HG02571 (cell line): ENCODE results near the gene ZSCAN10.
"Not testable (repeated sequence)": the region's sequence is repeated elsewhere in the genome, so short reads cannot be mapped to it uniquely, and the experiment has no call there.

ENCODE experiments used
- ATAC-seq: cut with Tn5 transposase; IDR thresholded peaks from one replicate; pipeline ENCODE4 v1.9.1; 2021; ENCODE audit warnings: mild to moderate bottlenecking, moderate library complexity; ENCODE audit not compliant: unreplicated experiment

Gene ZSCAN10

DNA sequence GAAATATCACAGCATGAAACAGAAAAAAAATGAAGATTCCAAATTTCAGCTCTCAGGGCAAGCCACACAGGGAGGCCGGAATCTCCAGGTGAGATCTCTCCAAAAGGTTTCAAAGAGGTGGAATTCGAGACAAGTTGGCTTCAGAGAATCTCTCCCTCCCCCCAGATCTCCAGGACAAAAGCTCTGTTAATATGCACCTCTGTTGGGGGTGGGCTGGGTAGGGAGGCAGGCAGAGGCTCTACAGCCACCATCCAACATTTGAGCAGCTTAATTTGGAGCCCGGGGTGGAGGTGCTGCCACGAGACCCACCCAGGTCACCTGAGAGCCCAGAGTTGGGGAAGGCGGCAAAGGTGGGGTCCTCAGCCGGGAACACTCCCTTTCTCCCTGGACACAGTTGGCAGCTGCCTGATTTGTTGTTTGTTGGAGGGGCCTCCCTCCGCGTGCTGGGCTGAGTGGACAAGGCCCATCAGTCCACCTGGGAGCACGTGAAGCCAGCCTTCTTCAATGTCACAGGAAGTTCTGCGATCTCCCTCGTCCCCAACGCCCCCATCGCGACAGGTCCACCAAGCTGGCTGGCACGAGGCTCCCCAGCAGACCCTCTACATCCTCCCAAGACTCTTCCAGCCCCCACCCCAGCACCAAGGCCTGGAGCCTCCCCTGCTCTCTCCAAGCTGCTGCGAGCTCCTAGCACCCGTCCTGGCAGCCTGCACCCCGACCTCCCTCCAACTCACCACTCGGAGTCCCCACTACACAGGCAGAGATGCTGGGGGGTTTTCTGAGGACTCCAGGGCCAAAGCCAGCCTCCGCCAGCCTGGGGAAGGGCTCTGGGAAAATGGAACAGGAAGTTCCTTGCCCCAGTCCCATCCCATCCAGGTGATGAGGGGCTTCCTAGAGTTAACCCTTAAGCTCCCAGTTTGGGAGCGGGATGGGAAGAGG is at the start of gene ZSCAN10:
TSS of gene ZSCAN10 (minus strand) at position 836 of the 936 bp plus-strand sequence. CDS start 6,357 bp downstream, outside the sequence.
- ATAC-seq = no peak

DNA sequence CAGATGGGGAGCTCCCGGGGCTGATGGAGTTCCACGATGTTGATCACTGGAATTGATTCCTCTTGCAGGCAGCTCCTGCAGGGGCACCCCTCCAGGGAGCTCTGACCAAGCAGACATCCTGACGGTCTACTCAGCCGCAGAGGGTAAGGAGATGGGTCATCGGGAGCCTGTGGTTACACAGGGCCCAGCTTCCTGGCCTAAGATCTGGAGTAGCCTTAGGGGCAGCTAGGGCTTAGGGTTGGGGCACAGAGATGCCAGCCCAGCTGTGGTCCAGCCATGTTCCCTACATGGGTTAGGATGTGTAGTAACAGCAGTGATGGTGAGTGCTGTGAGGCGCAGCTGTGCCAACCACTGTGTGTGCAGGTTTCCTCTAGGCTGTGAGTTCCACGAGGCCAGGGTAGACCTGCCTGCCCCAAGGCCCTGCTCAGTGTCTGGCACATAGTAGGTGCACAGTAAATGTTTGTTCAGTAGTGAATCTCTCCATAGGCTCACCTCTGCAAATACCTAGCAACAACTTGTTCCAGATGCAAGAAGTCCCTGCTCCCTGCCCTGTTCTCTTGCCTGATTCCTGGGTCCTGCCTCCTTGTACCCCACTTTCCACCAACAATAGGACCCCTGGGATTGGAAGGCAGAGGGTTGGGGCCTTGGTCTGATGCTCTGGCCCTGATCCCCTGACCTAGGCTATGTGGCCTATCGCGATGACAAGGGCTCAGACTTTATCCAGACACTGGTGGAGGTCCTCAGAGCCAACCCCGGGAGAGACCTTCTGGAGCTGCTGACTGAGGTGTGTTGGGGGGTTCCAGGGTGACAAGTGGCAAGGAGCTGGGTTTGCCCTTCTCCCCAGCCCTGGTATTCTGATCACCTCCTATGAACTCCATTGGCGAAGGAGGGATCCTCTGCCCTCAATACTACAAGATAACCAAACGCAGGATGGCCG is 49.4 kb upstream of the ZSCAN10 start:
- ATAC-seq = no peak

DNA sequence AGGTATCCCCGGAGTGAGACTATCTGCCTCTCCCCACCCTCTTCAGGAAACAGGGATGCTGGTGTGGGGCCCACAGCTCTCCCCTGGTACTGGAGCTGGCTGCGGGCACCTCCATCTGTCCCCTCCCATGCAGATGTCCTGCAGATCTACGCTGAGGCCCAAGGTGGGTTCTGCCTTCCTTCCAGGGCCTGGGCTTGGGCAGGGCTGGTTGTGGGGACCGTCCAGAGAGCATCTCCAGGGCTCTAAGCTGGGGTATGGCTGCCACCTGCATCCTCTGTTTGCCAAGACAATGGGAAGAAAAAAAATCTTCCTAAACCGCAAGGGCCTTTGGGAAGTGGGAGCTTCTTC is 48.6 kb upstream of the ZSCAN10 start:
- no peak for ATAC-seq

DNA sequence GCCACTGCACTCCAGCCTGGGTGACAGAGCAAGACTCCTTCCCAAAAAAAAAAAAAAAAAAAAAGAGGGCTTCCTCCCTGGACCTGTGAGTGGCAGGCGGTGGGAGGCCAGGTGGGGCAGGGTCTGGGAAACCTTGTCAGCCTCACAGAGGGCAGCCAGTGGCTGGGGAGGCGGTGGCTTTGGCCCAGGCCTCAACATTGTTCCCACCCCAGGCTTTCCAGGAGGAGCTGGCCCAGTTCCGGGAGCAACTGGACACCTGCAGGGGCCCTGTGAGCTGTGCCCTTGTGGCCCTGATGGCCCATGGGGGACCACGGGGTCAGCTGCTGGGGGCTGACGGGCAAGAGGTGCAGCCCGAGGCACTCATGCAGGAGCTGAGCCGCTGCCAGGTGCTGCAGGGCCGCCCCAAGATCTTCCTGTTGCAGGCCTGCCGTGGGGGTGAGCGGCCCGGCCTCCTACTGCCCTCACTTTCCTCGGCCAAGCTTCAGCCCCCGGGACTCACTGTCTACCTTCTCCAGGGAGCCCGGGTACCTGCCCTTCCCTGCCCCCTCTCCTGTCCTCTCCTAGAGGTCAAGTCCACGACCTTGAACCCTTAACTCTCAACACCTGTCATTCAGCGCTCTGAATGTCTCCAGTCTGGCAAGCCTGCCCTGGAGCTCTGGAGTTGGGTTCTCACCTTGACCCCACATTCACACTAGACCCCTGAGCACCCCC is 48.1 kb upstream of the ZSCAN10 start:
- ATAC-seq = no peak

DNA sequence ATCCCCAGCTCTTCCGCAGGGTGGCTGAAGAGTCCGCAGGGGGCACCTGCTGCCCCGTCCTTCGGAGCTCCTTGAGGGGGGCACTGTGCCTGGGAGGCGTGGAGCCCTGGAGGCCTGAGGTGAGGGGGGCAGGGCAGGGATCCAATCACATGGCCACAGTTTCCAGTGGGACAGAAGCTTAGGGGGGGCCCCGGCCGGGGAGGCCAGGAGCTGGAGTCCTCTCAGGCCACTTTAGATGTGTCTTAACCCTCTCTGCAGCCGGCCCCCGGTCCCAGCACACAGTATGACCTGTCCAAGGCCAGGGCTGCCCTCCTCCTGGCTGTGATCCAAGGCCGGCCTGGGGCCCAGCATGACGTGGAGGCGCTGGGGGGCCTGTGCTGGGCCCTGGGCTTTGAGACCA is 46.6 kb upstream of the ZSCAN10 start:
- ATAC-seq = no peak

DNA sequence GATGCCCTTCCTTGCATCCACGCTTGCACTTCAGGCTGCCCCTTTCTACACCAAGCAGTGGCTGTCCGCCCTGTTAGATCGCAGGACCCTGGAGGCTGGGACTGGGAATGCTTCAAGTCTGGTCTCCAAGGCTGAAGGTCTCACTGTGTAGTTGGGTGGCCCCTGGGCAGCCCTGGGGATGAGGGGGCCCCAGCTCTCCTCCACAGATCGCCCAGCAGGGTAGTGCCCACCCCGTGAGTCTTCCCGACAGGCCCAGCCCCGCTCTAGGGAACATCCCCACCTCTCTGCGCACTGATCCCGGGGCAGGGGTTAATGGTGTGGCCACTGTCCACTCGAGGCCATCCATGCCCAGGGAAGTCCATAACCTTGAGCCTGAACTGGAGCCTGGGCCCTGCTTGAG is 46.1 kb upstream of the ZSCAN10 start:
- ATAC-seq = no peak

DNA sequence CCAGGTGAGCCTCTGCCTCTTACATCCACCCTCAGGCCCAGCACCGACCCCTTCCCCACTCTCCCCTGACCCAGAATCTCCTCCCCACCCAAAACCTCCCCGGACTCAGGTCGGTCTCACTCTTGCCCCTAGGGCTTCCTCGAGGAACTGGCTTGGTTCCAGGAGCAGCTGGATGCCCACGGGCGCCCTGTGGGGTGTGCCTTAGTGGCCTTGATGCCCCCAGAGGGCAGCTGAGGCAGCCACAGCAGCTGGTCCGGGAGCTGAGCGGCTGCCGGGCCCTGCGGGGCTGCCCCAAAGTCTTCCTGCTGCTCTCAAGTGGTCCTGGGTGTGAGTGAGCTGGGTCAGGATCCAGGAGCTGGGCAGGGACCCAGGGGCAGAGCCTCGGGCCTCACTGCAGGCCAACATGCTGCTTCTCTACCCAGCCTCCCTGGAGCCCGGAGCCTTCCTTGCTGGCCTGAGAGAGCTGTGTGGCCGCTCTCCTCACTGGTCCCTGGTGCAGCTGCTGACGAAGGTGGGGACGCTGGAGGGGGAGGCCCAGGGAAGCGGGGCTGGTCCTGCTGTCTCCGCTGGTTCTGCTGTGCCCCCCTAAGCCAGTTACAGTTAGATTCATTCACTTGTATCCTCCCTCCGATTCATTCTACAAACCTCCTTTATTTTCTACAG is 45.4 kb upstream of the ZSCAN10 start:
- ATAC-seq = no peak

DNA sequence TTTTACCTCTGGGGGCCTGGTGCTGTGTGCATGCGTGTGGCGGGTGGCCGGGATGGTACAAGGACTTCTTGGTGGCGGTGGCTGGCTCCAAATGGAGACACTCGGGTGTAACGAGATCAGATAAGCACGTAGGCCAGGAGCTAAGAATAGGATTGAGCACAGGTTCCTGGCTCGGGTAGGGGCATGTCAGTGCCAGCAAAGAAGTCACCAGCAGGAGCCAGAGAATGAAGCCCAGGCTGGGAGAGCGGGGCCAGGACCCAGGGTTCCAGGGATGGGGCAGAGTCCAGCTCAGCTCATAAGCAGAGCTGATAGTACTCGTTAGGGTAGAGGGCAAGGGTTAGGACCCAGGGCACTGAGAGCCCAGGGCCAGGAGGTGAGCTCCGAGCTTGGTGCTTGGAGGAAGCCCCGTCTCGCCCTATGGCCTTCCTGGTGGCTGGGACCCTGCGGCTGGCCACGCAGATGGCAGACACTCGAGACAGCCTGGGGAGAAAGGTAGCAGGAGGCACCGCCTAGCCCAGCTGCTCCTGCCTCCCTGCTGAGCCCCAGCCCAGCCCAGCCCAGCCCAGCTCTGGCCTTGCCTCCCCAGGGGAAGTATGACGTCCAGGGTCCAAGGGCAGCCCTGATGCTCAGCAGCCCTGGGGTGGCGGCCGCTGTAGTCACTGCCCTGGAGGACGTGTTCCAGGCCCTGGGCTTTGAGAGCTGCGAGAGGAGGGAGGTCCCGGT is 44.7 kb upstream of the ZSCAN10 start:
- no peak for ATAC-seq

DNA sequence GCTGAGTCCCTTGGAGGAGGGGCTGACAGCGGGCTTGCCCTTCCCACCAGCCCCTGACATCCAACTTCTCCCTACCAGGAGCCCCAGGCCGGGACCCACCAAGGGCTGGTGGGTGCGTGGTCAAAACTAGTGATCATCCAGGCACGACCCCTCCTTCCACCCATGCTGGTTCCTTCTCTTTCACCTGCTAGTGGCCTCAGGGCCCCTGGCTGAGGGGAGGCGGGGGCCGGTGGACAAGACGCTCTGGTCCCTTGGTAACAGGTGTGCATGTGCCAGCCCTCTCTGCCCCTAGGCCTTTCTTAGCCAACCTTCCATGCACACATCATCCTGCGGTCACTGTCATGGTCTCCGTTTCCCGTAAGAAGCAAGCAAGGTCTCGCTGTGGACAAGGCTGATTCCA is 44.1 kb upstream of the ZSCAN10 start:
- ATAC-seq = no peak

DNA sequence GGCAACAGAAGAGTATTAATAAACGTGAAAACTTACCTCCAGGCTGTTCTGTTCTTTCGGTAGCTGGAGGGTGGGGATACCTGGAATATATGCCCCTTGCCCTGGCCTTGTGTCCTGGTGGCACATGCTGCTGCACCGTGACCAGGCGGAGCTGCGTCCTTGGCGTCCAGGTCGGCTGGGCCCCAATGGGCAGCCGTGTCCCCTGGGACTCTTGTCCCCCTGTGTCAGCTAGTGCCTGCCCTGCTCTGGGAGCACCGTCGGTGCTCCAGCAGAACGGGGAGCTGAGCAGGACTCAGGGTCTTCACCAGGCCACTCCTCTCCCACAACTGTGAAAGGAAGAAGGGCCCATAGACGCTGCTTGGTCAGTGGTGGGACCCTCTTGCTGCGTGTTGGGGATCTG is 43.7 kb upstream of the ZSCAN10 start:
- ATAC-seq = no peak

DNA sequence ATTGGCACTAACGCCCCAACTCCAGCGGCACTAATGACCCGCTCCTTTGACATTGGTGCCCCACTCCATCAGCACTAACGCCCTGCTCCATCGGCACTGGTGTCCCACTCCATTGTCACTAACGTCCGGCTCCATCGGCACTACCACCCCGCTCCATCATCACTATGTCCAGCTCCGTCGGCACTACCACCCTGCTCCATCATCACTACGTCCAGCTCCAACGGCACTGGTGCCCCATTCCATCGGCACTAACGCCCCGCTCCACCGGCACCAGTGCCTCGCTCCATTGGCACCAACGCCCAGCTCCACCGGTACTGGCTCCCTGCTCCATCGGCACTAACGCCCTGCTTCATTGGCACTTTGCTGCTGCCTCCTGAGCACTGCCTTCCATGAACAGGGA is 43.2 kb upstream of the ZSCAN10 start:
- ATAC-seq = no peak

DNA sequence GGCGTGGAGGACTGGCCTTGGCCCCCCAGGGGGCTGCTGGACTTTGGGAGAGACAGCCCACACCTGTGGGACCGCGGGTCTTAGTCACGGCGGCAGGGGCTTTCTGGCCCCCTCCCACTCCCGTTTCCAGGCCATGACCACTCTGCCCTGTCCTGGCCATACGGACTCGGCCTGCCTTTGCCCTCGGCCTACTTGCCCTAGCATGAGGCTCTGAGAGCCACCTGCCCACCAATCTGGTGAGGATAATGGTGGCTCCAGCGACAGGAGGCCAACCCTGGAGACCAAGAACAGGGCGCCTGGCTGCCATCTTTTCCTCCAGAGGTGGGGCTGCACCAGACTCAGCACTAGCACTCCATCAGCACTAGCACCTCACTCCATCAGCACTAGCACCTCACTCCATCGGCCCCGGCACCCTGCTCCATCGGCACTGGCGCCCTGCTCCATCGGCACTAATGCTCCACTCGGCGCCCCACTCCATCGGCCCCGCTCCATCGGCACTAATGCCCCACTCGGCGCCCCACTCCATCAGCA is 42.8 kb upstream of the ZSCAN10 start:
- ATAC-seq = no peak

DNA sequence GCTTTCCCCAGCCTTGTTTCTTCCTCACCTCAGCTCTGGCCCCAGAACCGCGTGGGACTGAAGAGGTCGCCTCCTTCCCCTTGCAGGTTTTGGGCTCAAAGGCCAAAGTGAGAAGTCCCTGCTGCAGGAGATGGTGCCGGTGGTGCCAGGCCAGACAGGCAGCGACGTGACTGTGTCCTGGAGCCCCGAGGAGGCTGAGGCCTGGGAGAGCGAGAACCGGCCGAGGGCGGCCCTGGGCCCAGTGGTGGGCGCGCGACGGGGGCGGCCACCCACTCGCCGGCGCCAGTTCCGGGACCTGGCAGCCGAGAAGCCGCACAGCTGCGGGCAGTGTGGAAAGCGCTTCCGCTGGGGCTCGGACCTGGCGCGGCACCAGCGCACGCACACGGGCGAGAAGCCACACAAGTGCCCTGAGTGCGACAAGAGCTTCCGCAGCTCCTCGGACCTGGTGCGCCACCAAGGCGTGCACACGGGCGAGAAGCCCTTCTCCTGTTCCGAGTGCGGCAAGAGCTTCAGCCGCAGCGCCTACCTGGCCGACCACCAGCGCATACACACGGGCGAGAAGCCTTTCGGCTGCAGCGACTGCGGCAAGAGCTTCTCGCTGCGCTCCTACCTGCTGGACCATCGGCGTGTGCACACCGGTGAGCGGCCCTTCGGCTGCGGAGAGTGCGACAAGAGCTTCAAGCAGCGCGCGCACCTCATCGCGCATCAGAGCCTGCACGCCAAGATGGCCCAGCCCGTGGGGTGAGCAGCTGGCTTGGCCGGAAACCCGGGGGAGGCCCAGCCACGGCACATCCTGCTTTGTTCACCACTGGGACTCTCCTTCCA is 41.7 kb upstream of the ZSCAN10 start:
- no peak for ATAC-seq

DNA sequence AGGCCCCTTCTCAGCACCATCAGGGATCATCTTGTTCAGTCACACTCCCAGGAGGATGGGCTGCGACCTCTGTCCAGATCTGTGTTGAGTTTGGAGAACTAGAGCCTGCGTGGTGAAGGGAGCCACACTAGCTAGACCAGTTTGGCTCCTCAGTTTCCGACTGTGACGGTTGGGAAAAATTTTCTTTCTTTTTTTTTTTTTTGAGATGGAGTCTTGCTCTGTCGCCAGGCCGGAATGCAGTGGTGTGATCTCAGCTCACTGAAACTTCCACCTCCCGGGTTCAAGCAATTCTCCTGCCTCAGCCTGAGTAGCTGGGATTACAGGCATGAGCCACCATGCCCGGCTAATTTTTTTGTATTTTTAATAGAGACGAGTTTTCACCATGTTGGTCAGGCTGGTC is 40.5 kb upstream of the ZSCAN10 start:
- ATAC-seq = not testable (repeated sequence)

DNA sequence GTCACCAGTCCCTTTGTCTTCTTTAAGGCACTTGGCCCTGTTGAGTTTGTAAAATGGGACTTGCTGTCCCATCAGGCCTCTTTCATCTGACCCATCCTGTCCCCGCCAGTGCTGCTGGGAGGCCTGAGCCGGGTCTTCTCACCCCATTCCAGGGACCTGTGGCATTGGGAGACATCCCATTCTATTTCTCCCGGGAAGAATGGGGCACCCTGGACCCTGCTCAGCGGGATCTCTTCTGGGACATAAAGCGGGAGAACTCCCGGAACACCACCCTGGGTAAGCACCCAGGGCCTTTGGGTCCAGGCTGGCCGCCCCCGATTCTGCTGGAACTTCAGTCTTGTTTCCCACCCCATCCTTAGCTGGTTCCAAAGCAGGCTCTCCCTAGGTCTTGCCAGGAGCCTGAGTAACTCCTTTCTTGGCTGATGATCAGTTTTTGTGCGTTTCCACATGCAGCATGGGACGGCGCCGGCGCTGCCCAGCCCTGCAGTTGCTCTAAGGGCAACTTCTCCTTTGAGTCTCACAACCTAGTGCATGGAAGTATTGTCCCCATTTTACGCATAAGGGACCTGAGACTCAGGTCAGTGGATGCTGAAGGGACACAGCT is 39.8 kb upstream of the ZSCAN10 start:
- ATAC-seq = no peak

DNA sequence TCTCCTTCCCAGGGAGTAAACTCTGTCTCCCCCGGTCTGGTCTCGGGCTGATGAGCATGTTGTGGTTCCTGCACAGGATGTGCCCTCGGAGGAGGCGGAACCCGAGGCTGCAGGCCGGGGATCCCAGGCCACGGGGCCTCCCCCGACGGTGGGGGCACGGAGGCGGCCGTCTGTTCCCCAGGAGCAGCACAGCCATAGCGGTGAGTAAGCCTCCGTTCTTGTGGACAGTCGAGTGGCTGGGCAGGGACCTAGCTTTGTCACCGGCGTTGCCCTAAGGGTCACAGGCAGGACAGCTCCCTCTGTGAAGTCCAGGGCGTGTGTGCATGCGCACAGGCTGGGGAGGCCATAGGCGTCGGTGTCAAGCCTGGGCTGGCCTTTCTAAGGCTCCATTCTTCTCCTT is 39.2 kb upstream of the ZSCAN10 start:
- ATAC-seq = no peak

DNA sequence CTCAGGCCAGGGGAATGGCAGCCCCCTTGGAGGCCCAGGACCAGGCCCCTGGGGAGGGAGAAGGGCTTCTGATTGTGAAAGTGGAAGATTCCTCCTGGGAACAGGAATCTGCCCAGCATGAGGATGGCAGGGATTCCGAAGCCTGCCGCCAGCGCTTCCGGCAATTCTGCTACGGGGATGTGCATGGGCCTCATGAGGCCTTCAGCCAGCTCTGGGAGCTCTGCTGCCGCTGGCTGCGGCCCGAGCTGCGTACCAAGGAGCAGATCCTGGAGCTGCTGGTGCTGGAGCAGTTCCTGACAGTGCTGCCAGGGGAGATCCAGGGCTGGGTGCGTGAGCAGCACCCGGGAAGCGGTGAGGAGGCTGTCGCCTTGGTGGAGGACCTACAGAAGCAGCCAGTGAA is 38.2 kb upstream of the ZSCAN10 start:
- ATAC-seq = no peak

DNA sequence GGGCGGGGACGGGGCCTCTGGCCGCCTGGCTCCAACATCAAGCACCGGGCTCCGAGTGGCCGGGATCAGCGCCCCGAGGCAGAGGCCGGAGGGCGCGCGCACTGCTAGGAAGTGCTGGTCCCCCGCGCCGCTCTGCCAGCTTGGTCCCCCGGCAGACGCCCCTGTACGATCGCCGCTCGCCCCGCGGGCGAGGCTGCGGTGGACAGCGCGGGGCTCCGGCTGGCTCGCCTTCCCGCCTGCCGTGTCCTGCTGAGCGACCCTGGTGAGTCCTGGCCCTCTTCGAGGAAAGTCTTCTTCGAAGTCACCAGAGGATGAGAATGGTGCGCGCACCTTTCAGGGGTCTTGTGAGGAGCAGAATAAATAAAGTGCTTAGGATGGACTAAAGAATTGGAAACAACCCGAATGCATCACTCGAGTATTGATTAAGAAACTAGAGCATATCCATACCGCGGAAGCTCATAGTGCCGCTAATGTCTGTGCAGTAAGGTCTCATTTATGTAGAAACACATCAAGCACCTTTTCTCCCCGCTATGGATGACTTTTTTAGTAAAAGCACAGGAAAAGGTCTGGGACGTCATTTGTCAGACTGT is 36.1 kb upstream of the ZSCAN10 start:
- no peak for ATAC-seq
